ENCODE measurements around the gene ENTPD3. TPM values are rescaled to one million over a fixed set of nuclear protein-coding genes. Genes with fewer than 3 reads are reported as not detected.
A peak's percentile ranks its signal among the peaks of the same experiment; 100 is the strongest.

ENTPD3 gene, protein sequence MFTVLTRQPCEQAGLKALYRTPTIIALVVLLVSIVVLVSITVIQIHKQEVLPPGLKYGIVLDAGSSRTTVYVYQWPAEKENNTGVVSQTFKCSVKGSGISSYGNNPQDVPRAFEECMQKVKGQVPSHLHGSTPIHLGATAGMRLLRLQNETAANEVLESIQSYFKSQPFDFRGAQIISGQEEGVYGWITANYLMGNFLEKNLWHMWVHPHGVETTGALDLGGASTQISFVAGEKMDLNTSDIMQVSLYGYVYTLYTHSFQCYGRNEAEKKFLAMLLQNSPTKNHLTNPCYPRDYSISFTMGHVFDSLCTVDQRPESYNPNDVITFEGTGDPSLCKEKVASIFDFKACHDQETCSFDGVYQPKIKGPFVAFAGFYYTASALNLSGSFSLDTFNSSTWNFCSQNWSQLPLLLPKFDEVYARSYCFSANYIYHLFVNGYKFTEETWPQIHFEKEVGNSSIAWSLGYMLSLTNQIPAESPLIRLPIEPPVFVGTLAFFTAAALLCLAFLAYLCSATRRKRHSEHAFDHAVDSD
- total RNA-seq (2014; rRNA removed) (6.0 and 7.1 TPM in 2 replicates), Bru-seq, nascent RNA (percentile 44 among the genes with signal in this experiment), BruChase-seq, experiment 1, labeled RNA remaining after a 6-hour chase (percentile 36 among the genes with signal in this experiment), BruChase-seq, experiment 2, labeled RNA remaining after a 2-hour chase (percentile 36 among the genes with signal in this experiment)
- long read RNA-seq, transcript ENTPD3-201 (11 exons, 2,819 nt): major isoform, 10 of 20 reads
- long read RNA-seq, partial matches to known transcripts: 4 of 20 reads
- long read RNA-seq, other reads (novel, unspliced or antisense): 6 of 20 reads

DNA sequence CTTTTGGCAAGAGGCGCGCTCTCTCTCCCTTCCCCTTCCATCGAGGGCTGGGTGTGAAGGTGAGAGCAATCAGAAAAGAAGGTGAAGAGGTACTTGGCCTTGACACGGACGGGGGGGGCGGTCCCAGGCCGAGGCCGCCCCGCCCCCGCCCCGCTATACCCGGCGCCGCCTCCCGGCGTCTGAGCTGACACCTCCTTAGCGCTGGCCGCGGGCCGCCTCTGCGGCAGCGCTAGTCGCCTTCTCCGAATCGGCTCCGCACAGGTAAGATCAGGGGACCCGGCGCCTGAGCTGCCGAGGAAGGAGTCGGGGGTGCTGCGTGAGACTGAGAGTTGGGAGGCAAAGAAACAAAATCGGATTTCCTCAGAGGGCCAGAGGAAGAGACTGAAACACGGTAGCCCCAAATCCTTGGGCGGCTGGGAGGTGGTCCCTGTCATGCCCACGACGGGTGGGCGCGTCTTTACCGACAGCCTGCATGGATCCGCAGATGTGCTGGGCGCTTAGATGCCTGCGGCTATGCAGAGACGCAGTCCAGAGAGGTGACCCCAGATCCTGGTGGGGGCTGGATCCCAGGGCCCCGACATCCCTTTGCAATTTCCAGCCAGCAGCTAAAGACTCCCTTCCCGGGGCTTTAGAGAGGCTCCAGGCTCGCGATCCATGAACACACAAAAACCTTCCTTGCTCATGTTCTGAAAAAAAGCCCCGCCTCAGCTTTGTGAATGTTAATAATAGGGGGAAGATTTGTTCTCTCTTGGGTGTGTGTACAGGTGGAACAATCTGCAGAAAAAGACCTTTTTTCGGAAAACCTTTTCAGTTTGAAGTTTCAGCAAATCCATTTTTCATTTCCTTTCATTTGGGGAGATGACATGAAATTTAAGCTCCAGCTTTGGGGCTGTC, at the start of gene ENTPD3:
TSS of gene ENTPD3 (plus strand) at position 184 of the 894 bp plus-strand sequence. CDS start 874 bp downstream, outside the sequence.
- ATAC-seq: peak; percentile 83
- H3F3A ChIP-seq (ENCODE audit: low read length, unreplicated experiment): no peaks in the 10 kb centered on the region
- H3K9ac ChIP-seq (ENCODE audit: low read length): peak within 1 kb of the TSS; percentile 56
- peaks cover 38% of the 10 kb centered on the region for H3K4me1 ChIP-seq (ENCODE audit: insufficient read depth, low read length)
- peak within 1 kb of the TSS; percentile 84 for H2AFZ ChIP-seq (ENCODE audit: low read length)
- H3K79me2 ChIP-seq (ENCODE audit: low read length): no peaks in the 10 kb centered on the region
- H4K20me1 ChIP-seq (ENCODE audit: low read length): no peaks in the 10 kb centered on the region
- intact Hi-C loops (cut with micrococcal nuclease): no loop called here
- H3K9me2 ChIP-seq (replicated peaks; ENCODE audit: low read length): no peaks in the 10 kb centered on the region
- peak within 1 kb of the TSS; percentile 94 for H3K4me2 ChIP-seq (ENCODE audit: low read length)
- TF ChIP-seq EZH2phosphoT487 (IDR thresholded peaks at IDR 0.05; ENCODE audit: borderline replicate concordance, low read length) (no peak), EZH2 (IDR thresholded peaks at IDR 0.05; ENCODE audit: low read length, unreplicated experiment) (no peak)
- TF ChIP-seq, protein P1, sequence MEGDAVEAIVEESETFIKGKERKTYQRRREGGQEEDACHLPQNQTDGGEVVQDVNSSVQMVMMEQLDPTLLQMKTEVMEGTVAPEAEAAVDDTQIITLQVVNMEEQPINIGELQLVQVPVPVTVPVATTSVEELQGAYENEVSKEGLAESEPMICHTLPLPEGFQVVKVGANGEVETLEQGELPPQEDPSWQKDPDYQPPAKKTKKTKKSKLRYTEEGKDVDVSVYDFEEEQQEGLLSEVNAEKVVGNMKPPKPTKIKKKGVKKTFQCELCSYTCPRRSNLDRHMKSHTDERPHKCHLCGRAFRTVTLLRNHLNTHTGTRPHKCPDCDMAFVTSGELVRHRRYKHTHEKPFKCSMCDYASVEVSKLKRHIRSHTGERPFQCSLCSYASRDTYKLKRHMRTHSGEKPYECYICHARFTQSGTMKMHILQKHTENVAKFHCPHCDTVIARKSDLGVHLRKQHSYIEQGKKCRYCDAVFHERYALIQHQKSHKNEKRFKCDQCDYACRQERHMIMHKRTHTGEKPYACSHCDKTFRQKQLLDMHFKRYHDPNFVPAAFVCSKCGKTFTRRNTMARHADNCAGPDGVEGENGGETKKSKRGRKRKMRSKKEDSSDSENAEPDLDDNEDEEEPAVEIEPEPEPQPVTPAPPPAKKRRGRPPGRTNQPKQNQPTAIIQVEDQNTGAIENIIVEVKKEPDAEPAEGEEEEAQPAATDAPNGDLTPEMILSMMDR (conservative IDR thresholded peaks at IDR 0.05; ENCODE audit: low read depth, low read length): no peak
- H3K27me3 ChIP-seq (ENCODE audit: low read length): no peaks in the 10 kb centered on the region
- H3K36me3 ChIP-seq (ENCODE audit: low read depth, low read length): no peaks in the 10 kb centered on the region
- ChIA-PET POLR2A (ENCODE audit: unreplicated experiment) (interaction anchor here (0.7 kb wide), 1 partner anchor 70 kb away, joined by 6 read pairs; the partner anchor contains the start of gene RPL14), CTCF (interaction anchor here (0.6 kb wide), 1 partner anchor 12 kb away, joined by 4 read pairs; no protein-coding TSS in a partner anchor)
- H3K9me3 ChIP-seq (ENCODE audit: low read length): no peaks in the 10 kb centered on the region
- TSS peak; percentile 68 for BruUV-seq (replicated peaks)
- DNase-seq: peak; percentile 68
- H3K27ac ChIP-seq (ENCODE audit: low read length): peak within 1 kb of the TSS; percentile 80
- peak within 1 kb of the TSS; percentile 75 for H3K4me3 ChIP-seq (ENCODE audit: low read length)

DNA sequence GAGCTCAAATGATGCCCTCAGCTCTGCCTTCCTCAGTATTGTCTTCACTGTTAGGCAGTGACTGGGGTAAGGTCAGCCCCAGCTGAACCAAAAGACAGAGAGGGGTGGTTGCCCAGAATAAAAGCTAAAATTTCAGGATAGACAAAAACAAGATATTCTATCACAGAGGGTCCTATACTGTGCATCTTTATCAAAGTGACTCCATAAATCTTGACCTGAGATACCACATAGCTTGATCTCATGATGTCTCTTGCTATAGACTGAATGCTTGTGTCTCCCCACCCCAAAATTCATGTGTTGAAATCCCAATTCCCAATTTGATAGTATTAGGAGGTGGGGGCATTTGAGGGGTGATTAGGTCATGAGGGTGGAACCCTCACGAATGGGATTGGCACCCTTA, 47.1 kb upstream of the ENTPD3 start:
- no peaks in the 10 kb centered on the region for H3K9me2 ChIP-seq (replicated peaks; ENCODE audit: low read length)
- H3K36me3 ChIP-seq (ENCODE audit: low read depth, low read length): no peaks in the 10 kb centered on the region
- no peak overlapping the region for H3K4me2 ChIP-seq (ENCODE audit: low read length)
- ATAC-seq (no peak), DNase-seq (no peak)
- H3K4me3 ChIP-seq (ENCODE audit: low read length): no peak overlapping the region
- no peaks in the 10 kb centered on the region for H3F3A ChIP-seq (ENCODE audit: low read length, unreplicated experiment)
- H3K27me3 ChIP-seq (ENCODE audit: low read length): no peaks in the 10 kb centered on the region
- H4K20me1 ChIP-seq (ENCODE audit: low read length): no peaks in the 10 kb centered on the region
- H3K27ac ChIP-seq (ENCODE audit: low read length): no peak overlapping the region
- intact Hi-C loops (cut with micrococcal nuclease): no loop called here
- no peak for TF ChIP-seq EZH2phosphoT487 (IDR thresholded peaks at IDR 0.05; ENCODE audit: borderline replicate concordance, low read length)
- TF ChIP-seq, protein P1 (conservative IDR thresholded peaks at IDR 0.05; ENCODE audit: low read depth, low read length): no peak
- no peak for TF ChIP-seq EZH2 (IDR thresholded peaks at IDR 0.05; ENCODE audit: low read length, unreplicated experiment)
- ChIA-PET POLR2A (ENCODE audit: unreplicated experiment) (interaction anchor here (0.7 kb wide), 1 partner anchor 156 kb away, joined by 4 read pairs; no protein-coding TSS in a partner anchor), CTCF (no interaction called here)
- H2AFZ ChIP-seq (ENCODE audit: low read length): no peak overlapping the region
- no peaks in the 10 kb centered on the region for H3K9me3 ChIP-seq (ENCODE audit: low read length)
- no peaks in the 10 kb centered on the region for H3K79me2 ChIP-seq (ENCODE audit: low read length)
- no peak overlapping the region for H3K9ac ChIP-seq (ENCODE audit: low read length)
- H3K4me1 ChIP-seq (ENCODE audit: insufficient read depth, low read length): no peaks in the 10 kb centered on the region
- no TSS peak for BruUV-seq (replicated peaks)
